Peyer's patch (tissue), 4 donors: ENCODE results near the gene MRPL49. TPM values are rescaled to one million over a fixed set of nuclear protein-coding genes. Genes with fewer than 3 reads are reported as not detected.

Source experiments
- DNase-seq, 3 donors: peaks; one replicate each; pipeline ENCODE4 v3.0.0-alpha.2; 2017 to 2019
- H3K27ac ChIP-seq, 4 donors: fragments of 200-600 bp; sonication (generic); one replicate each; pipeline ENCODE4 v1.5.1; 2016 to 2019
- H3K27me3 ChIP-seq, 2 donors: fragments of 200-600 bp; sonication (generic); one replicate each; pipeline ENCODE4 v1.5.1; 2019
- H3K36me3 ChIP-seq, 3 donors: fragments of 200-600 bp; sonication (generic); one replicate each; pipeline ENCODE4 v1.5.1; 2016 to 2019
- H3K4me1 ChIP-seq, 4 donors: fragments of 200-600 bp; sonication (generic); one replicate each; pipeline ENCODE4 v1.5.1; 2016 to 2019
- H3K4me3 ChIP-seq, 4 donors: fragments of 200-600 bp; sonication (generic); 1 replicate in 3 of 4; 2 replicates in 1 of 4; pipeline ENCODE4 v1.5.1; 2016 to 2019; ENCODE audit warnings: mild to moderate bottlenecking in 1 of 4
- H3K9me3 ChIP-seq, 4 donors: fragments of 200-600 bp; sonication (generic); one replicate each; pipeline ENCODE4 v1.5.1; 2016 to 2019; ENCODE audit warnings: mild to moderate bottlenecking in 1 of 4
- CTCF ChIP-seq, 6 experiments: fragments of 450-650 bp in 4 of 6; fragments of 200-600 bp in 2 of 6; sonication (generic) in 1 of 6; IDR thresholded peaks; one replicate each; pipeline ENCODE4 v1.5.1; 2017 to 2019; ENCODE audit warnings: antibody characterized with exemption in 6 of 6, mild to moderate bottlenecking in 3 of 6, moderate library complexity in 1 of 6
- POLR2A ChIP-seq, 2 donors: fragments of 450-650 bp; IDR thresholded peaks; one replicate each; pipeline ENCODE4 v1.5.1; 2017; ENCODE audit warnings: antibody characterized with exemption in 2 of 2, mild to moderate bottlenecking in 2 of 2, moderate library complexity in 2 of 2
- total RNA-seq, 4 donors: library from RNA; depleted of rRNA; stranded (reverse); fragments of >200 nt; gene quantifications; one replicate each; pipeline ENCODE4 v1.1.0, GENCODE V29; 2016

The MRPL49 gene
- total RNA-seq, 4 donors from 2014 or later = 36.2 to 50.3 (median 45.7) TPM

- H3K27ac ChIP-seq = peak overlapping the region; percentile 96 to 99 (median 98)
- H3K4me1 ChIP-seq = peaks cover 0 to 30% (median 11%) of the 10 kb centered on the region in 4 donors
- H3K9me3 ChIP-seq = no peaks in the 10 kb centered on the region
- H3K27me3 ChIP-seq = no peaks in the 10 kb centered on the region
- H3K4me3 ChIP-seq = peak overlapping the region; percentile 81 to 96 (median 86)
- H3K36me3 ChIP-seq = peaks cover 0 to 28% (median 0%) of the 10 kb centered on the region in 3 donors
- peak; percentile 89 to 96 (median 95) for DNase-seq
- peak in 1 of 6 experiments; percentile 4 for TF ChIP-seq CTCF (IDR thresholded peaks at IDR 0.05)
- TF ChIP-seq POLR2A (IDR thresholded peaks at IDR 0.05) = peak; percentile 81 to 91
Measured at GRCh38 chr11:65134952-65135632, 13.0 kb downstream of the MRPL49 start.

- H3K27ac ChIP-seq = peak overlapping the region; percentile 96 to 99 (median 98)
- peak overlapping the region in 3 of 4 donors; percentile 81 to 96 (median 88) for H3K4me3 ChIP-seq
- H3K9me3 ChIP-seq = no peaks in the 10 kb centered on the region
- peaks cover 0 to 30% (median 8%) of the 10 kb centered on the region in 4 donors for H3K4me1 ChIP-seq
- TF ChIP-seq POLR2A (IDR thresholded peaks at IDR 0.05) = no peak
- no peak for TF ChIP-seq CTCF (IDR thresholded peaks at IDR 0.05)
- DNase-seq = peak in 1 of 3 donors; percentile 48
- H3K27me3 ChIP-seq = no peaks in the 10 kb centered on the region
- peaks cover 0 to 22% (median 0%) of the 10 kb centered on the region in 3 donors for H3K36me3 ChIP-seq
Measured at GRCh38 chr11:65135633-65136145, 13.6 kb downstream of the MRPL49 start.

GRCh38 chr11:65136515-65137096, 14.5 kb downstream of the MRPL49 start:
- Histone ChIP-seq H3K4me3 (no peak overlapping the region), H3K27me3 (no peaks in the 10 kb centered on the region), H3K4me1 (peaks cover 0 to 30% (median 4%) of the 10 kb centered on the region in 4 donors), H3K9me3 (no peaks in the 10 kb centered on the region), H3K36me3 (peaks cover 0 to 13% (median 0%) of the 10 kb centered on the region in 3 donors), H3K27ac (peak overlapping the region in 1 of 4 donors; percentile 96)
- no peak for DNase-seq
- TF ChIP-seq CTCF (IDR thresholded peaks at IDR 0.05) (no peak), POLR2A (IDR thresholded peaks at IDR 0.05) (no peak)

- H3K27me3 ChIP-seq = no peaks in the 10 kb centered on the region
- TF ChIP-seq CTCF (IDR thresholded peaks at IDR 0.05) (no peak), POLR2A (IDR thresholded peaks at IDR 0.05) (no peak)
- H3K36me3 ChIP-seq = no peaks in the 10 kb centered on the region
- H3K4me3 ChIP-seq = no peak overlapping the region
- H3K9me3 ChIP-seq = no peaks in the 10 kb centered on the region
- H3K27ac ChIP-seq = no peak overlapping the region
- no peak for DNase-seq
- H3K4me1 ChIP-seq = no peaks in the 10 kb centered on the region
Measured at GRCh38 chr11:65141896-65142494, 19.9 kb downstream of the MRPL49 start.

- no peak for DNase-seq
- Histone ChIP-seq H3K27me3 (no peaks in the 10 kb centered on the region), H3K27ac (no peak overlapping the region), H3K9me3 (no peaks in the 10 kb centered on the region), H3K4me3 (no peak overlapping the region), H3K36me3 (no peaks in the 10 kb centered on the region), H3K4me1 (peaks cover 0 to 10% (median 0%) of the 10 kb centered on the region in 4 donors)
- no peak for TF ChIP-seq CTCF (IDR thresholded peaks at IDR 0.05)
- TF ChIP-seq POLR2A (IDR thresholded peaks at IDR 0.05) = no peak
Measured at GRCh38 chr11:65147352-65148075, 25.4 kb downstream of the MRPL49 start.
